Bronchial epithelial cell (primary cell): ENCODE data around the gene NXT1. TPM values are rescaled to one million over a fixed set of nuclear protein-coding genes. Genes with fewer than 3 reads are reported as not detected.

ENCODE experiments used
- DNase-seq: peaks from one replicate; pipeline ENCODE4 v3.0.0-alpha.2; 2010; ENCODE audit warnings: low read depth
- FAIRE-seq: peaks from 2 replicates; lab custom pipeline; 2011; peaks lifted over from hg19 to GRCh38; lab: Jason Lieb, UNC
- H3K27me3 ChIP-seq: 2 replicates; pipeline ENCODE4 v1.5.1; 2011; ENCODE audit warnings: low read length; ENCODE audit not compliant: control insufficient read depth, insufficient read depth
- H3K36me3 ChIP-seq: 2 replicates; pipeline ENCODE4 v1.5.1; 2011; ENCODE audit warnings: low read length; ENCODE audit not compliant: control insufficient read depth, insufficient read depth
- H3K4me3 ChIP-seq: 2 replicates; pipeline ENCODE4 v1.5.1; 2011; ENCODE audit warnings: mild to moderate bottlenecking, low read depth, low read length, control low read depth
- total RNA-seq: library from RNA; depleted of rRNA; stranded (reverse); fragments of >200 nt; gene quantifications from 2 replicates; pipeline ENCODE4 v1.2.1, GENCODE V29; 2014
- TF ChIP-seq, protein P1 (sequence below): IDR thresholded peaks from 2 replicates; pipeline ENCODE4 v1.5.1; 2011; ENCODE audit warnings: mild to moderate bottlenecking, moderate library complexity, low read length, control low read depth, inconsistent platforms; ENCODE audit not compliant: insufficient read depth, severe bottlenecking

Gene NXT1
- total RNA-seq = 38.5 and 61.9 TPM in 2 replicates

DNA sequence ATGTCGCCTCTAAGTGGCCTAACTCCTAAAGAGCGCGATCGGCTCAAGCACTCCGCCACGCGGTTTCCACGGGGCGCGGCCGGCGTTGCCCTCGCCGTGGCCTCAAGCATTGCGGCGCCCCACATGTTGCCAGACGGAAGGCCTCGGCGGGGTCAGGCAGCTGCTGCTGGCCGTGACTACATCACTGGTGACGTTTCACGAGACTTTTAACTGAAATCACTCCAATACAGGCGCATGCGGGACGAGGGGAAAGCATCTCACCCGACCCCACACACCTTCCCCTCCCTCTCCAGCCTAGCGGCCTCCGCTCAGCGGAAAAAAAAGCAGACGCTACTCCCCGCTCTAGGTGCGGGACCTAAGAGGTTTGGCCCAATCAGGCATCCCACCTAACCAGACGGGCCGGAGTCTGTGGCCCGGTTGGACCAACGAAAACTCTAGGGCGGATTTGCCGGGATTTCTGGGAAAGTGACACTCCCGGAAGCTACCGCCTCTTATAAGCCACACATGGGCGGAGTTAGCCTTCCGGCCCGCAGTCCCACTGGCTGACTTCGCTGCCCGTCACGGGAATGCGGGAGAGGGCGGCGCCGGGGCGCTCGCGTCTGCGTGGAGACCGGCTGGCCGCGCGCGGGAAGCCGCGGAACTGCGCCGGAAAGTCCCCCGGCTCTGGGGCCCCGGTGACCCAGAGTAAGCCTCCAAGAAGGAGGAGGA is at the start of gene NXT1:
TSS of gene NXT1 (plus strand) at position 596 of the 708 bp plus-strand sequence. CDS start 3,251 bp downstream, outside the sequence.
- Histone ChIP-seq H3K36me3 (peaks cover 8% of the 10 kb centered on the region), H3K4me3 (peak within 1 kb of the TSS; percentile 84), H3K27me3 (no peaks in the 10 kb centered on the region)
- DNase-seq (peak; percentile 95), FAIRE-seq (no peak)
- TF ChIP-seq, protein P1, sequence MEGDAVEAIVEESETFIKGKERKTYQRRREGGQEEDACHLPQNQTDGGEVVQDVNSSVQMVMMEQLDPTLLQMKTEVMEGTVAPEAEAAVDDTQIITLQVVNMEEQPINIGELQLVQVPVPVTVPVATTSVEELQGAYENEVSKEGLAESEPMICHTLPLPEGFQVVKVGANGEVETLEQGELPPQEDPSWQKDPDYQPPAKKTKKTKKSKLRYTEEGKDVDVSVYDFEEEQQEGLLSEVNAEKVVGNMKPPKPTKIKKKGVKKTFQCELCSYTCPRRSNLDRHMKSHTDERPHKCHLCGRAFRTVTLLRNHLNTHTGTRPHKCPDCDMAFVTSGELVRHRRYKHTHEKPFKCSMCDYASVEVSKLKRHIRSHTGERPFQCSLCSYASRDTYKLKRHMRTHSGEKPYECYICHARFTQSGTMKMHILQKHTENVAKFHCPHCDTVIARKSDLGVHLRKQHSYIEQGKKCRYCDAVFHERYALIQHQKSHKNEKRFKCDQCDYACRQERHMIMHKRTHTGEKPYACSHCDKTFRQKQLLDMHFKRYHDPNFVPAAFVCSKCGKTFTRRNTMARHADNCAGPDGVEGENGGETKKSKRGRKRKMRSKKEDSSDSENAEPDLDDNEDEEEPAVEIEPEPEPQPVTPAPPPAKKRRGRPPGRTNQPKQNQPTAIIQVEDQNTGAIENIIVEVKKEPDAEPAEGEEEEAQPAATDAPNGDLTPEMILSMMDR = no peak

DNA sequence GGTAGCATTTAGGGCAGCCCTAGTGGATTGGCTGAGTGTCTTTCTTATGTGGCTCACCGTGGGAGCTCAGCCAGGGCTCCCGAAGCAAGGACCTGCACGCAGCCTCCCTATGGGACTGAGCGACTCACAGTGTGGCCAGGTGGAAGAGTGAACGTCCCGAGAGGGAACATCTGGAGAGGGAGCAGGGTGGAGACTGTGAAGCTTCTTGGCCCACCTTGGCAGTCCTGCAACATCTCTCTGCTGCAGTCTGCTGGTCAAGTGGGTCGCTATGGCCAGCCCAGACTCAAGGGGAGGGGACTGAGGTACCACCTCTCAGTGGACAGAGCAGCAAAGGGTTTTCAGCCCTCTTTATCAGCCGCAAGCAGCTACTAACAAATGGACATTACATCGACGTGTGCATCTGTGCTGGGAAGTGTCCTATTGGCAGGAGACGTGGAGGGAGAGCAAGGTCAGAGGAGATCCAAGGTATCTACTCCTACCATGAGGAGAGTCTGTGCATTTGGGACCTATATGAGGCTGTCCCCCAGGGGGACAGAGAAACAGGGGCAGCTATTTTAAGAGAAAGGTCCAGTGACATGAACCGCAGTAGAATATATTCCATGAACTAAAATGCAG is 49.0 kb upstream of the NXT1 start:
- FAIRE-seq = no peak

DNA sequence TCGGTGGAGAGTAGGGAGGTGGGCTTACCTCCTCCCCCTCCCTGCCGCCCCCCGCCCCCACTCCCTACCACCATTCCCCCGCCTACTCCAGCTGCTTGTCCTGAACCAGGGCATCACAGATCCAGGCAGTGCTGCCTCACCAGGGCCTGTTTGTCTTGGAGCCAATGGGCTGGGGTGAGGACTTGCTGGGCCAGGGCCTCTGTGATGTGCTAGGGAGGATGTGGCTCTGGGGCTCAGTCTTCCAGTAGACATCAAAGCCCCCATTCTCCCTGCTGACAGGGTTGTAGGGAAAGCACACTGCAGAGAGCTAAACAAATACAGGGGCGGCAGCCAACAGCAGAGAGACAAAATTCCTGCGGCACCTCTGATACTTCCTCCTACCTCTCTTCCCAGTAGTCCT is 48.2 kb upstream of the NXT1 start:
- Histone ChIP-seq H3K27me3 (peaks cover 8% of the 10 kb centered on the region), H3K4me3 (no peak overlapping the region), H3K36me3 (no peaks in the 10 kb centered on the region)
- no peak for FAIRE-seq
- TF ChIP-seq, protein P1 = no peak
- DNase-seq = no peak

More for the DNA sequence above, 49.0 kb upstream of the NXT1 start:
- no peak for DNase-seq
- Histone ChIP-seq H3K4me3 (no peak overlapping the region), H3K27me3 (peaks cover 8% of the 10 kb centered on the region), H3K36me3 (no peaks in the 10 kb centered on the region)
- TF ChIP-seq, protein P1 = no peak

DNA sequence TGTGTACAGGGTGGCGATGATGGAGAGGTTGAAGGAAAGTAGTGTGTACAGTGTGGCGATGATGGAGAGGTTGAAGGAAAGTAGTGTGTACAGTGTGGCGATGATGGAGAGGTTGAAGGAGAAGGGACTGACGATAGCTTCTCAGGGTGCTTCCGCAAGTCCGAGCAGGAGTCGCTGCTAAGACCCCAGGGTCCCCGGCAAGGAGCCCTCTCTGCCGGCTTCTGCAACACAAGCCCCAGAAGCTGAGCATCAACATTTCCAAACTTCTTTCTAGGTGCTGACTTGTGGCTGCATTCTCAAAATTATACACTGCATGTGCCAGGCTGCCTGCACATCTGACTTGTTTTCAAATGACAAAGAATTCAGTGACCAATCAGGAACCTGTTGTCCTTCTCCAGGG is 47.8 kb upstream of the NXT1 start:
- H3K4me3 ChIP-seq = no peak overlapping the region
- no peak for FAIRE-seq
- TF ChIP-seq, protein P1 = no peak
- no peaks in the 10 kb centered on the region for H3K36me3 ChIP-seq
- DNase-seq = no peak
- H3K27me3 ChIP-seq = peaks cover 8% of the 10 kb centered on the region

DNA sequence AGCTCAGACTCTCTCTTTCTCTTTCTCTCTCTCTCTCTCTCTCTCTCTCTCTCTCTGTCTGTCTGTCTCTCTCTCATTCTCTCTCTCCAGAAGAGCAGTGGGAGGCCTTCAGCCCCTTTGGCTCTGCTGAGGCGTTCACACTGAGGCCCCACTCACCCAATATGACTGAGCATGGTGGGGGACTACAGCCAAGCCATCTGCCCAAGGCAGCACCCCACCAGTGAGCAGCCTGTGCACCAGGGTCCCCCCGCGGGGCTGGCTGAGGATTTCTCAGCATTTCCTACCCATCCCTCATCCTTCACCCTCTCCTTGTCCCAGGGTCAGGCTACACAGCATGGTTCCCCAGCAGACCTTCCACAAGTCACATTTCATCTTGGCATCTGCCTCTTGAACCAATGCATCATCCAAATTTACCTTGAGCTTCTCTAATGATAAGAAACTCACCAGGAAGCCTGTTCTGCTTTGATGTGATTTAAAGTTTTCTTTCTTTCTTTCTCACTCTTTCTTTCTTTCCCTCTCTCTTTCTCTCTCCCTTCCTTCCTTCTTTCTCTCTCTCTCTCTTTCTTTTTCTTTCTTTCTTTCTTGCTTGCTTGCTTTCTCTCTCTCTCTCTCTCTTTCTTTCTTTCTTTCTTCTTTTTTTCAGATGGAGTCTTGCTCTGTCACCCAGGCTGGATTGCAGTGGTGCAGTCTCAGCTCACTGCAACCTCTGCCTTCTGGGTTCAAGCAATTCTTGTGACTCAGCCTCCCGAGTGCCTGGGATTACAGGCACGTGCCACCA is 47.1 kb upstream of the NXT1 start:
- Histone ChIP-seq H3K36me3 (no peaks in the 10 kb centered on the region), H3K4me3 (no peak overlapping the region), H3K27me3 (peaks cover 8% of the 10 kb centered on the region)
- FAIRE-seq (no peak), DNase-seq (no peak)
- TF ChIP-seq, protein P1 = no peak
